GM12891 (cell line): ENCODE data around the gene EHMT2.
"Not testable (repeated sequence)": the region's sequence is repeated elsewhere in the genome, so short reads cannot be mapped to it uniquely, and the experiment has no call there.

Source experiments
- PAX5 ChIP-seq: IDR thresholded peaks from 2 replicates; pipeline ENCODE4 v1.6.1; 2011; ENCODE audit warnings: low read length, moderate library complexity, mild to moderate bottlenecking; ENCODE audit not compliant: insufficient read depth, severe bottlenecking
- POLR2A ChIP-seq: IDR thresholded peaks from 2 replicates; pipeline ENCODE4 v1.6.1; 2011; ENCODE audit warnings: low read depth, low read length, control low read depth
- POLR2AphosphoS5 ChIP-seq: IDR thresholded peaks from 2 replicates; pipeline ENCODE4 v1.6.1; 2011; ENCODE audit warnings: low read depth, low read length, control low read depth

- TF ChIP-seq PAX5, POLR2AphosphoS5, POLR2A: not testable (repeated sequence)
These were observed 33.4 kb downstream of the EHMT2 start for GRCh38 chr6:31864123-31864562.
